GM21528 (cell line): ENCODE data around the gene MIOX.

ENCODE experiments used
- ATAC-seq: cut with Tn5 transposase; IDR thresholded peaks from one replicate; pipeline ENCODE4 v1.9.1; 2021; ENCODE audit warnings: mild to moderate bottlenecking, moderate library complexity; ENCODE audit not compliant: unreplicated experiment, low FRiP score

Gene MIOX

GRCh38 chr22:50454556-50455075, 32.0 kb upstream of the MIOX start:
- no peak for ATAC-seq

GRCh38 chr22:50455201-50455600, 31.5 kb upstream of the MIOX start:
- no peak for ATAC-seq

GRCh38 chr22:50456026-50456425, 30.6 kb upstream of the MIOX start:
- no peak for ATAC-seq

- ATAC-seq: no peak
Observed at GRCh38 chr22:50456466-50457234, 30.0 kb upstream of the MIOX start.

GRCh38 chr22:50459016-50459415, 27.6 kb upstream of the MIOX start:
- ATAC-seq: no peak

GRCh38 chr22:50459496-50460140, 27.0 kb upstream of the MIOX start:
- no peak for ATAC-seq

GRCh38 chr22:50460938-50461337, 25.7 kb upstream of the MIOX start:
- ATAC-seq: no peak

GRCh38 chr22:50461536-50461935, 25.1 kb upstream of the MIOX start:
- ATAC-seq: no peak

GRCh38 chr22:50461979-50462540, 24.6 kb upstream of the MIOX start:
- ATAC-seq: no peak

GRCh38 chr22:50463188-50463900, 23.3 kb upstream of the MIOX start:
- no peak for ATAC-seq

- ATAC-seq: no peak
Observed at GRCh38 chr22:50464451-50464850, 22.2 kb upstream of the MIOX start.

GRCh38 chr22:50465066-50465930, 21.4 kb upstream of the MIOX start:
- ATAC-seq: no peak

- no peak for ATAC-seq
Observed at GRCh38 chr22:50467341-50467740, 19.3 kb upstream of the MIOX start.

- ATAC-seq: no peak
Observed at GRCh38 chr22:50467773-50468440, 18.8 kb upstream of the MIOX start.

- no peak for ATAC-seq
Observed at GRCh38 chr22:50468626-50469025, 18.0 kb upstream of the MIOX start.

GRCh38 chr22:50469377-50470305, 17.0 kb upstream of the MIOX start:
- ATAC-seq: no peak

GRCh38 chr22:50470491-50470890, 16.2 kb upstream of the MIOX start:
- ATAC-seq: no peak

GRCh38 chr22:50471197-50471847, 15.3 kb upstream of the MIOX start:
- ATAC-seq: no peak
